ENCODE measurements around the gene RTRAF. TPM values are rescaled to one million over a fixed set of nuclear protein-coding genes. Genes with fewer than 3 reads are reported as not detected.

The RTRAF gene
- polyA plus RNA-seq, 4 donors: 243 to 307 (median 264) TPM

DNA sequence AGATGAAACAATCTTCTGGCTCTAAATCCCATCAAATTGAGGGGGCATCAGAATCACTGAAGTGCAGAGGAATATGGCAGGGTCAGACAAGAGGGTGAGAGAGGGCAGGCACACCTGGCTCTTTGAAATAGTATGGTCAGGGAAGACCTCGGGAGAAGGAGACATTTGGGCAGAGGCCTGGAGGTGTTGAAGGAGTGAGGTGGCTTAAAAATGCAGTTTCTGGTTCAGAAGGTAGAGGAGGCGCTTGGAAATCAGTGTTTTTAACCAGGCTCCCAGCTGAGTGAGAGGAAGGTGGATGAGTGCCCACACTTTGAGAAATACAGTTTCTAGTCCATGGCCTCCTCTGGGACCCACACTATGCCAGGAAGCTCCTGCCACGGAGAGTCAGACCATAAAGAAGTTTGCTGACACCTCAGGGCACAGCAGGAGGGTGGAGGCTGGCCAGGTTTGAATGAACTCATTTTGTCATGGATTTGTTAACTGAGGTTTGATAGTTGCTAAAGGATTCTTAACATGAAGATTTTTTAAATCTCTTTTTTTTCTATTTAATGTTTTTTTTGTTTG is 59.4 kb downstream of the RTRAF start:
- DNase-seq (ENCODE audit: low read depth in 4 of 4, low spot score in 2 of 4): no peak

DNA sequence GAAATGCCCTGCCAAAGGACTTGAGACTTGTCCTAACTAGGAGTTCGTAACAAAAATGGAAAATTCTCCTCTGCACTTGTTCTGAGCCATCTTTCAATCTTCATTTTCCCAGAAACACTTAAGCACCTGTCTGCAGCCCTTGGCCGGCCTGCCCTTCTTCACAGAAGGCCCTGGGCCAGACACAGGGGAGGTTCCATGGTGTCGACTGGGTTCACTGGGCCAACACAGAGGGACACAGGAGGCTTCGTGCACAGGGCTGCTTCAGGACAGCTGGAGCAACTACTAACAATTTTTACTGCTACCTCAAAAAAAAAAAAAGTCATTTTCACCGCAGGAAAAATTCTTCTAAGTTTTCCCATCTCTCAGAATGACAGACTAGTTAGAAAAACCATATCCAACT is 59.9 kb downstream of the RTRAF start:
- DNase-seq (ENCODE audit: low read depth in 4 of 4, low spot score in 2 of 4): no peak

DNA sequence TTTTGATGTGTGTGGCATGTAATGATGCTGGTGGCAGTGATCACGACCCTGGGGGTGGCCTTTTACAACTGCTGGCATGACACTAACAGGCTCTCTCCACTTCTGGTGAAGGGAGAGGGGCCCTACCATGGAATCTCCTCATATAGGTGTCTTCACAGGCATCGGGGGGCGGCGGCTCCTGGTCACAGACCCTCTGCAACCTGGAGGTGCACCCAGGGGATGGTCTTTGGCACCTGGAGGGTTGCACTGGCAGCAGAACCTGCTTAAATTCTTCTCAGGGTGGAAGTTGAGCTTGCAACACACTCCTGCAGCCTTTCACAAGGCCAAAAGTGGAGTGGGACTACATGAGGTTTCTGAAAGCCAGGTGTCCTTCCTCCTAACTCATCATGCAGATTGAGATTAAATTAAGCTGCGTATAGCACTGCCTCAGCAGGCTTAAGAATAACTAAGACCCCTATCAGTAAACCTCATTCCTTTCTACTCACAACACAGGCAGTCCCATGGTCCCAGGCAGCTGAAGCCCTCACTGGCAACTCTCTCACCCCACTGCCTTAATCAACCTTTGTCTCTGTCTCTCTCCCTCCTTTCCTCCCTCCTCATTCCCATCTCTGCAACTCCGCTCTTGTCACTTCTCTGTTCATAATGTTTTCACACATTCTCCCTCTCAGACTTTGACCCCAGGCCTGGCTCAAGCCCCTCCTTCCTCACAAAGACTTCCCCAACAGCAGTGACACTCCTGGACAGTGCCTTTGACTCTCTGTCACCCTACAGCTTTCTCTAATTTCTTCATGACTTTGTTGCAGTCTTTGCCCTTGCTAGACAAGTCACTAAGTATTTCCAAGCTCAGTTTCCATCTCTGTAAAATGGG is 60.6 kb downstream of the RTRAF start:
- no peak for DNase-seq (ENCODE audit: low read depth in 4 of 4, low spot score in 2 of 4)

DNA sequence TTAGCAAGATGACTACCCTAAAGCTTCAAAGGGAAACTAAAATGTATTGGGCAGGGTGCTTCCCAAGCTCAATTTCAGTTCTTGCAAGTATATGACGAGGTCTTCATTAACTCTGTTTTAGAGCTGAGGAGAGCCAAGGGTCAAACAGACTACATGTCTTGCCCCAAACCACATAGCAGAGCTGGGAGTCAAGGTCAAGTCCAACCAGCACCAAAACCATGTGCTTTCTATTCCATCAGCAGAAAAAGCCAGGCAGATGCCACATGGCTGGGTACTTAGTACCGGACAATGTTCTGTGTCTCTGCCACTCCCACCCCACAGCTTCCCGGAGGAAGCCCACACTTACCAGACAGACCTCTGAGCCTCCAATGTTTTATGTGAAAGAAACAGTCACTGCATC is 61.9 kb downstream of the RTRAF start:
- no peak for DNase-seq (ENCODE audit: low read depth in 4 of 4, low spot score in 2 of 4)

DNA sequence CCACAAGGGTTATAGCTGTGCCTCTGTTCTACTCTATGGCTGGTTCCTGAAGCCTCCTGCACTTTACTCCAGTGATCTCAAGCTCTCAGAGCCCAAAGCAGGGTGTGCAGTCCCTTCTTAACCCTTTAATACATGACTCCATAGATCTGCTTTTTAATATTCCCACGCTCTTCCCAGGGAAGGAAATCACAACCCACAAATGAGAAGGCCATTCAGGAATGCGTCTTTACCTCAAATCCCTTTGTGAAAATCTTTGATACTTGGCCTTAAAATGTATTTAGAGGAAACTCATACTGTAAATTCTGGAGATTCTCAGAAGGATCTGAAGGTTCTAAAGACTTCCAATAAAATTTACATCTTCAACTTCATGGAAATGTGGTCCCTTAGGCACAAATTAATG is 62.5 kb downstream of the RTRAF start:
- DNase-seq (ENCODE audit: low read depth in 4 of 4, low spot score in 2 of 4): no peak

DNA sequence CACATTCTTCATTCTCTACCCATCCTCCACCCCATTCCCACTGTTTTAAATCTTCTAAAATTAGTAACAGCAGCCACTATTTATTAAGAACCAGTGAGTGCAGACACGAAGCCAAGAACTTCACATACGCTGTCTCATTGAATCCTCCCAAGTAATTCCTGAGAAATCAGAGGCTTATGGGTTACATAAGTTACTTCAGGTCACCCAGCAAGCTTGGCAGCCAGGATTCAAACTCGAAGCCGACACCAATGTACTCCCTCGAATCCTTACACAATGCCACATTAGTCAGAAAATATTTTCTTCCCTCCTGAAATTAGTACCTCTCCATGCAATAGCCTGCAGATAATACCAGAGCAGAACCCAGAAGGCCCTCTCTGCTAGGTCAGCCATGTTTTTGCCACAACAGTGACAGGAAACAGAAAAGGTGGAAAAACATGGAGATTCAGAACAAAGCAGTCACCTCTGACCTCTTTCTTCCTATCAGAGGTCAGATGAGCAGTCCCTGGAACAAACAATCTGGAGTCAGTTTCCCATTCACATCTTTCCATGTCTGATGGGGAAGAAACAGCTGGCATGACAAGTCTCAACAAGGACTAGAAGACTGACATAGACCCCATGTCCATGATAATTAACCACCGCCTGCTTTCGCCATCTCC is 63.1 kb downstream of the RTRAF start:
- DNase-seq (ENCODE audit: low read depth in 4 of 4, low spot score in 2 of 4): no peak

DNA sequence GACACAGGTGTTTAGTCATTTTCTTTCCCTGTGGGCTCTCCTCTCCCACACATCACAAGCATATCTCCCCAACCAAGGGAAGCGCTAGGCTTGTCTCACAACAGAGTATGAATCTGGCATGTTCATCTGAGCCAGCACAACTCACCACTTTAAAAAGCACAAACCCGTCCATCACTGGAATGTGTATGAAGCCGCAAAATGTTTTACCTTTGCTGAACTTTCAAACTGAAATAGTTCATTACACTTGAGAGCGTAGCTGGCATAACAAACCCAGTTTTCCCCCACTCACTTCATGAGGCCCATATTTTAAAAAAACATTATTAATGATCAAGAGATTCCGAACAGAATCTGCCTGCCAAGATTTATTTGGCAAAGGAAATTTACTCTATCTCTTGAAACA is 63.7 kb downstream of the RTRAF start:
- DNase-seq (ENCODE audit: low read depth in 4 of 4, low spot score in 2 of 4): no peak

DNA sequence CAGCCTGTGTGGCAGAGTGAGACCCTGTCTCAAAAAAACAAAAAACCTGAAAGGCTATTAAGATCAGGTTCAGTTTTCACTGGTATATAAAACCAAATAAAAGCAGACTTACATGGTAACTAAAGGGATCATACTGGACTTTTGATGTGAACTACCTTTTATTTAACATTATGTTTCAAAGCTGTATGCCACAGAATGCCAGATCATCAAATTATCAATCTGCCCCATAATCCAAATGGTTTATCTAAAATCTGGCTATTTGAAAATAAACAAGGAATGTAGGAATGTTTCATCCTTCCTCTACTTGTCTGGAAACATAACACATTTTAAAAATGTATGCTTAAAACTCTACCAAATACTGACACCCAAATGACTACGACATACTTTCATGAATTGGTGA is 65.3 kb downstream of the RTRAF start:
- no peak for DNase-seq (ENCODE audit: low read depth in 4 of 4, low spot score in 2 of 4)

DNA sequence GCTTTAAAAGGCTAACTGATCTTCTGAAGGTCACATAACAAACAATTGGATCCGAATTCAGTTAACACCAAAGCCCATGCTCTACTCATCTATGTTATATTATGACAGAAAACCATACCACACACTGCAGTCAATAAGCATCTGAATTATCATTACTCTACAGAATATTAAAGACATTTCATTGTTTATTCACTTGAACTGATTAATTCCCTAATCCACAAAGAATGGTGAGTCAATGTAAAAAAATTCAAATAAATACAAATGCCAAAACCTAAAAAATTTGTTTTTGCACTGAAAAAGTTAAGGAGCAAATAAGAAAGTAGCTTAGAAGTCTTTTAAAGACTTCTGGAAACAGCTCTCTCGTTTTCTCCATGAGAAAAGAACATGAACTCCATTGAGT is 65.8 kb downstream of the RTRAF start:
- DNase-seq (ENCODE audit: low read depth in 4 of 4, low spot score in 2 of 4): no peak

DNA sequence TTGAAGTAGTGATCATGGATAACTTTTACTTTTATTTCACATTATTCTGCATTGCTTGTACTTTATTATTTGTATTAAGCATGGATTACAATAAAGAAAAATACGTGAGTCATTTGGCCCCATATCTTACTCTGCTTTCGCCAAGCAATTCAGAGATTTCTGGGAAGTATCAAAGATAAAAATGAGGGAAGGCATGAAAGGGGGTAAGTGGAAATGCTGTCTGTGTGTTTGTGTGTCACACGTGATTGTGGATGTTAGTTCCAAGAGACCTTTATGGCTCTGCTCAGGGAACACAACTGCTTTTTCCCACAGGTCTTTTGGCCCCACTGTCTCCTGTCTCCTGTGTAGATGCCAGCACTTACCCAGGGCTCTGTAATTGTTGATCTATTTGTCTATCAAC is 69.0 kb downstream of the RTRAF start:
- no peak for DNase-seq (ENCODE audit: low read depth in 4 of 4, low spot score in 2 of 4)

DNA sequence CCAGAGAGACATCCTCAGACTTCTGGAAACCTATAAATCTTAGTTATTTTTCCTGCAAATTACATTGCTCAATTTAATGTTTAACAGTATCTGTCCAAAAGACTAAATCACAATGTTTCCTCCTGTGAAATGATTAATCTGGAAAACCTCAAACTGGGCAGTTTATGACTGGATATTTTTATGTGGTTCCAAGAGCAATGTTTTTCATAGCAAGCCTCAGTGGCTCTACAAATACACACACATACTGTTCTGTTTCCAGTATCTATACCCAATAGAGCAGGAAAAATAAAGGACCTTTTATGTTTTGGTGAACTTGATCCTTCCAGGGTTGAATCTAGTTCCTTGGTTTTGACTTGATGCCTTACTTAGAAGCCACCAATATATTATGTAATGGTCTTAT is 70.3 kb downstream of the RTRAF start:
- DNase-seq (ENCODE audit: low read depth in 4 of 4, low spot score in 2 of 4): no peak

DNA sequence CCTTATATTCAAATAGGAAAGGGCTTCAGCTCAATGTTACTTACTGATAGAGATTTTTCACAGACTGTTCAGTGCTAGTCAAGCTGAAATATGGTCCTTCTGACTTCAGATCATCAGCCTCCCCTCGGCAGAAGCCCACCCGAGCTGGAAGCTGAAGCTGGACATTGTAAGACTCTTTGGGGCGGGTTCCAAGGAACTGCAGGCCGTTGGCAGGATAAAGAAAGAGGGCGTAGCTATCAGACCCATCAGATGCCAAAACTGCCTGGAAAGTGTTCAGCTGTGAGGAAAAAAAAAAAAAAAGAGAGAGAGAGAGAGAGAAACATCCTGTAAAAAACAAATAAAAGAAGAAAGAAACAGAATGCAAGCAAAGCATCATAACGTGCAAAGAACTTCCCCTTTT is 70.7 kb downstream of the RTRAF start:
- no peak for DNase-seq (ENCODE audit: low read depth in 4 of 4, low spot score in 2 of 4)

Other genes starting within 250 kb of the RTRAF start
- 10 to 100 TPM; 60.9 to 91.1 (median 74.1) TPM for gene GNG2, start 128.9 kb upstream of the RTRAF start, polyA plus RNA-seq (ENCODE audit: insufficient read length in 4 of 4)
- 100 to 1,000 TPM in 2 of 4 donors, 10 to 100 TPM in 2; 94.5 to 105 (median 99.4) TPM for gene NID2, start 79.5 kb downstream of the RTRAF start, polyA plus RNA-seq (ENCODE audit: insufficient read length in 4 of 4)